T47D (cell line): ENCODE measurements around the gene VWF.
"Not testable (repeated sequence)": the region's sequence is repeated elsewhere in the genome, so short reads cannot be mapped to it uniquely, and the experiment has no call there.

Experiments used
- DNase-seq, 2 experiments: peaks; one replicate each; pipeline versions ENCODE4 v3.0.0 to v3.0.0-alpha.2; 2011 to 2012; ENCODE audit warnings: low read depth in 1 of 2, low spot score in 1 of 2
- JUND ChIP-seq: IDR thresholded peaks from 2 replicates; pipeline ENCODE4 v1.6.1; 2012; ENCODE audit warnings: low read depth
- in situ Hi-C: cut with HindIII; loops from 2 replicates; pipeline ENCODE4 v1.10.0; 2016; ENCODE audit warnings: low sequenced_read_pairs, low pct_unique_long_range_greater_than_20kb

The VWF gene

DNA sequence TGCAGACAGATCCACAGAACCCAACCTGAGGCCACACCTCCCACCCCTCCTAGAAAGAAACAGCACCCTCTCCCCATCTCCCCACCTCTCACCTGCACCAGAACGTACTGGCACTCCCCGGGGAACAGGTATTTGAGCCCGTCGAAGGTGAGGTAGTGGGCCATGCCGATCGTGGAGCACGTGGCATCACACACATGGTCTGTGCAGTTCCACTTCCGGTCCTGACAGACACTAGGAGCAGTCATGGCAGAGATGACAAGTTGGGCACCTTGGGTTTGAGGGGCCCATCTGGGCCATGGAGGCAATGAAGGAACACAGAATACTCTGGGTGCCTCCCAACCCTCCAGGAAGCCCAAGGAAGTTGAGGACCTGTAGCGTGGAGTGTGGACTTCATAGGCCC lies 89.9 kb downstream of the VWF start:
- no peak for DNase-seq
- in situ Hi-C loops, result no loop called here
- no peak for TF ChIP-seq JUND

DNA sequence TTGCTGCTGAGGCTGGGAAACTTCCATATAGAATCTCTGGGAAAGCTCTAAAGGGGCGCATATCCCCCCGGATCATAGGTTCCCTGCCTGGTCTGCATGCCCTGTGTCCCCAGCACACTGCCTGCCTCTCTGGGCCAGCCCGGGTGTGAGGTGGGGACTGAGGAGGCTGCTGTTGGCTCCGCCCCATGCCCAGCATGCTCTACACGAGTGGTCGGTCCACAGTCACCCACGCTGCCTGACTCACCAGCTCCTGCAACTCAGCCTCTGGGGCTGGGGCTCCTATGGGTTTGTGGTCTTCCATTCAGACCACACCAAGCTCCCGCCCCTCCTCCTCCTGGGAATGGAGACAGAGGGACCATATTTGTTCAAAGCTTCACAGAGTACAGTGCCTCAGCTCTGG lies 90.9 kb downstream of the VWF start:
- DNase-seq, result no peak
- no peak for TF ChIP-seq JUND
- in situ Hi-C loops, result no loop called here

- no peak for DNase-seq
- in situ Hi-C loops, result no loop called here
- TF ChIP-seq JUND, result no peak
Measured at GRCh38 chr12:6032726-6033125, 91.7 kb downstream of the VWF start.

- no peak for TF ChIP-seq JUND
- in situ Hi-C loops, result no loop called here
- no peak for DNase-seq
Measured at GRCh38 chr12:6031001-6031400, 93.5 kb downstream of the VWF start.

DNA sequence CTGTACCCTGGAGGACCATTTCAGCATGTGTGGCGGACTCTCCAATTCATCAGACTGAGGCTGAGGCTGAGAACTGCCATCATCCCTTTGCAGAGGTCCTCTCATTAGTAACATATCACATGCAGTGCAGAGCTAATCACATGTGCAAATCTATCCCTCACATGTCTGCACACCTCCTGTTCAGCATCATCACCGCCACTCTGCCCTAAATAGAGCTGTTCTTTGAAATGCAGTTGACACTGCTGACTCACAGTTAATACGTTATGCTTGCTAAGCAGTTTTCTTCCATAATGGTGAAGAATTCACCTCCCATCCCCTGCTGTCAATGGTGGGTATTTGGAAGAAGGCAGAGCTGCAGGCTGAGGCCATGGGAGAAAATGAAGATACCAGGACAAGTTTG lies 94.4 kb downstream of the VWF start:
- in situ Hi-C loops, result no loop called here
- TF ChIP-seq JUND, result no peak
- no peak for DNase-seq

DNA sequence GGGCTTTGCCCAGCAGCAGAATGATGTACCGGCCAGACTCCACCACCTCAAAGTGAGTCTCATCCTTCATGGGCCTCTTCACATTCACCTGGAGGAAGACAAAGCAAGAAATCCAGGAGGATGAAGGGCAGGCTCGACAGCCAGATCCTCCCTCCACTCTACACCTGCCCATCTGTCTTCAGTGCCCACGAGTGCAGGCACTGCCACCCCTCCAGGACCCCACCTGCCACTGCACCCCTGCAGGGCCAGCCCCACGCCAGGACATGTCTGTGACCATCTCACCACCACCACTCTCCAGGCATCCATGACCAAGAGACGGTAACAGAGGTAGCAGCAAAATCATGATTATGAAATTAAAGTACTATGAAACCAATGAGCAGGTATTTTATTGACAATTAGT lies 95.1 kb downstream of the VWF start:
- TF ChIP-seq JUND, result no peak
- in situ Hi-C loops, result no loop called here
- DNase-seq, result no peak

GRCh38 chr12:6026998-6027397 lies 97.5 kb downstream of the VWF start:
- no peak for TF ChIP-seq JUND
- DNase-seq, result no peak
- in situ Hi-C loops, result no loop called here

GRCh38 chr12:6025703-6026298 lies 98.7 kb downstream of the VWF start:
- DNase-seq, in situ Hi-C loops: not testable (repeated sequence)

DNA sequence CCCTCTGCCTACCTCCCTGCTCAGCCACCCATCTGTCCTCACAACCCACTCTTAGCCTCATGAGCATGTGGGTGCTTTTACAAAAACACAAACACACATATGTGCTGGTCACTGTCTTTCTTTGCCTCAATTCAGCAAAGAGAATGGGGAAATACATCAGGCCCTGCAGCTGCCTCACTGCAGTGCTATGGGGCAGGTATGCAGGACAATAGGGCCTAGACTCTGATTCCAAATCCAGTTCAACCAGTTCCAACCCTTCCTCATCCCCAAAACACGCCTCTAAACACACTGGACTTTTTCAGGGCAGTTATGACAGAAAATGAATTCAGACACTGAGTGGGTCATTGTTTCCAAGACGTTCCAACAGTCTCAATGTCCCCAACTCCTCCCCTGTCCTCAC lies 100.4 kb downstream of the VWF start:
- peak in 1 of 2 experiments; percentile 46 for DNase-seq
- in situ Hi-C loops, result not testable (repeated sequence)

GRCh38 chr12:6020930-6021329 lies 103.5 kb downstream of the VWF start:
- in situ Hi-C loops, result no loop called here
- TF ChIP-seq JUND, result no peak
- DNase-seq, result peak in 1 of 2 experiments; percentile 58

GRCh38 chr12:6020511-6020910 lies 104.0 kb downstream of the VWF start:
- in situ Hi-C loops, DNase-seq: not testable (repeated sequence)

DNA sequence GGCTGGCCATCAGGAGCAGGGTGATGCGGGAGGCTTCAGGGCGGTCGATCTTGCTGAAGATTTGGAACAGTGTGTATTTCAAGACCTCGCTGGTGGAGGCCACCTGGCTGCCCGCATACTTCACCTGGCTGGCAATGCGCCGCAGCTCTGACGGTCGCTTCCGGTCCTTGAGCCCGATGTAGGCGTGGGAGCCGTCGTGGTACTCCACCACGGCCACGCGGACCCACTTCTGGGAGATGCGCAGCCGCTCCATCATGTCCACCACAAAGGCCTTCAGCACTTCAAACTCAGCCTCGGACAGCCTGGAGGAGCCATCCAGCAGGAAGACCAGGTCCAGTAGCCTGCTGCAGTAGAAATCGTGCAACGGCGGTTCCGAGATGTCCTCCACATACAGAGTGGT lies 105.2 kb downstream of the VWF start:
- in situ Hi-C loops, DNase-seq: not testable (repeated sequence)

- in situ Hi-C loops, result no loop called here
- no peak for TF ChIP-seq JUND
- no peak for DNase-seq
Measured at GRCh38 chr12:6018265-6018664, 106.2 kb downstream of the VWF start.

GRCh38 chr12:6016756-6017155 lies 107.7 kb downstream of the VWF start:
- DNase-seq, result no peak
- no peak for TF ChIP-seq JUND
- in situ Hi-C loops, result no loop called here

DNA sequence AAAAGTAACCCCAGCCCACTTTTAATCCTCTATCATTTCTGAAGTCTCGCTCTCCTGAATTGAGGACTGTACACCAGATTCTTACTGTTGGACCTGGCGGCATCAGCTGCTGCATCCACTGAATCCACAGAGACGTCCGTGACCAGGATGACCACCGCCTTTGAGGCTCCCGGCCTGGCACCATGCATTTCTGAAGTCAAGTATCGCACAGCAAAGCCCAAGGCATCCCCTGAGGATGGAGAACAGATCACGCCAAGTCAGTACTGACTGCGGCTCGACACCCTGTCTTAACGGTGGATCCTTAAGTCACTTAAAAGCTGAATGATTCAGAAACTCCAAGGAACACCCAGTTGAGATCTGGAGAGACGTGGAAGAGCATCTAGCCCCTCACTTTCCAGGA lies 108.5 kb downstream of the VWF start:
- in situ Hi-C loops, DNase-seq: not testable (repeated sequence)

DNA sequence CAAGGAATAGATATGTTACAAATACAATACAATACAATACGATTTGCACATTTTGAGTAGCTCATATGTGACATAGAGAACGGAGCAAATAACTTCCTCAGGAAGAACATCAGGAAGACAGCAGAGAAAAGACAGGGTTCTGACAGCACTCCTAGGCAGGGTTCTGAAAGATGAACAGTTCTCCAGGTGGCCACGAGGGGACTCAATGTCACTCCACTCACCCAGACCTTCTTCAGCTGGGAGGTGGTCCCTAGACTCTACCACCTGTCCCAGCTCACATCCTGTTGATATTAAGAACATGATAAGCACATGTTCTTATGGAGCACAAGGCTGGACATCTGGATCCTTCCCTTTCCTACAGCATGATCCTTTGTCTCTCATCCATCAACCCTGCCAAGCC lies 109.2 kb downstream of the VWF start:
- in situ Hi-C loops, result not testable (repeated sequence)

GRCh38 chr12:6010631-6011350 lies 113.7 kb downstream of the VWF start:
- in situ Hi-C loops, DNase-seq: not testable (repeated sequence)

More for the DNA sequence above, 109.2 kb downstream of the VWF start:
- DNase-seq, result not testable (repeated sequence)
